Right atrium auricular region (tissue), 2 donors: ENCODE measurements around the gene CHRND. TPM values are rescaled to one million over a fixed set of nuclear protein-coding genes. Genes with fewer than 3 reads are reported as not detected.
"Not testable (repeated sequence)": the region's sequence is repeated elsewhere in the genome, so short reads cannot be mapped to it uniquely, and the experiment has no call there.

Experiments
- DNase-seq: peaks from one replicate; pipeline ENCODE4 v3.0.0-alpha.2; 2019; ENCODE audit warnings: low spot score
- H3K27ac ChIP-seq, 2 donors: fragments of 200-600 bp; sonication (generic); 1 replicate in 1 of 2; 2 replicates in 1 of 2; pipeline ENCODE4 v1.5.1; 2016 to 2019
- H3K27me3 ChIP-seq, 2 donors: fragments of 200-600 bp; sonication (generic); one replicate each; pipeline versions ENCODE4 v1.5.1 to v1.6.0; 2017 to 2019
- H3K36me3 ChIP-seq: fragments of 200-600 bp; sonication (generic); one replicate; pipeline ENCODE4 v1.5.1; 2016
- H3K4me1 ChIP-seq, 2 donors: fragments of 200-600 bp; sonication (generic); one replicate each; pipeline versions ENCODE4 v1.5.1 to v1.6.0; 2017 to 2019
- H3K4me3 ChIP-seq, 2 donors: fragments of 200-600 bp; sonication (generic); 1 replicate in 1 of 2; 2 replicates in 1 of 2; pipeline ENCODE4 v1.5.1; 2017 to 2019; ENCODE audit warnings: mild to moderate bottlenecking in 1 of 2, moderate library complexity in 1 of 2
- H3K9me3 ChIP-seq, 2 donors: fragments of 200-600 bp; sonication (generic); one replicate each; pipeline ENCODE4 v1.5.1; 2019
- total RNA-seq, 2 donors: library from RNA; depleted of rRNA; stranded (reverse); fragments of >200 nt; gene quantifications; one replicate each; pipeline ENCODE4 v1.1.0, GENCODE V29; 2016
- TF ChIP-seq, protein P1 (sequence below), 2 donors: fragments of 200-600 bp; sonication (generic); IDR thresholded peaks; one replicate each; pipeline ENCODE4 v1.5.1; 2019; ENCODE audit warnings: antibody characterized with exemption in 2 of 2

The CHRND gene
- total RNA-seq, 2 donors from 2014 or later, result 0.19 TPM; not detected in 1

GRCh38 chr2:232556426-232556825 lies 30.5 kb downstream of the CHRND start:
- no peak overlapping the region for H3K4me3 ChIP-seq
- H3K36me3 ChIP-seq, result peaks cover 40% of the 10 kb centered on the region
- H3K27ac ChIP-seq, result no peak overlapping the region
- TF ChIP-seq, protein P1, sequence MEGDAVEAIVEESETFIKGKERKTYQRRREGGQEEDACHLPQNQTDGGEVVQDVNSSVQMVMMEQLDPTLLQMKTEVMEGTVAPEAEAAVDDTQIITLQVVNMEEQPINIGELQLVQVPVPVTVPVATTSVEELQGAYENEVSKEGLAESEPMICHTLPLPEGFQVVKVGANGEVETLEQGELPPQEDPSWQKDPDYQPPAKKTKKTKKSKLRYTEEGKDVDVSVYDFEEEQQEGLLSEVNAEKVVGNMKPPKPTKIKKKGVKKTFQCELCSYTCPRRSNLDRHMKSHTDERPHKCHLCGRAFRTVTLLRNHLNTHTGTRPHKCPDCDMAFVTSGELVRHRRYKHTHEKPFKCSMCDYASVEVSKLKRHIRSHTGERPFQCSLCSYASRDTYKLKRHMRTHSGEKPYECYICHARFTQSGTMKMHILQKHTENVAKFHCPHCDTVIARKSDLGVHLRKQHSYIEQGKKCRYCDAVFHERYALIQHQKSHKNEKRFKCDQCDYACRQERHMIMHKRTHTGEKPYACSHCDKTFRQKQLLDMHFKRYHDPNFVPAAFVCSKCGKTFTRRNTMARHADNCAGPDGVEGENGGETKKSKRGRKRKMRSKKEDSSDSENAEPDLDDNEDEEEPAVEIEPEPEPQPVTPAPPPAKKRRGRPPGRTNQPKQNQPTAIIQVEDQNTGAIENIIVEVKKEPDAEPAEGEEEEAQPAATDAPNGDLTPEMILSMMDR (IDR thresholded peaks at IDR 0.05), result no peak
- DNase-seq, result no peak
- H3K27me3 ChIP-seq, result no peaks in the 10 kb centered on the region
- H3K4me1 ChIP-seq, result peaks cover 0 to 15% of the 10 kb centered on the region in 2 donors
- H3K9me3 ChIP-seq, result no peaks in the 10 kb centered on the region

- TF ChIP-seq, protein P1 (IDR thresholded peaks at IDR 0.05), result no peak
- Histone ChIP-seq H3K27ac (no peak overlapping the region), H3K4me1 (peaks cover 0 to 7% of the 10 kb centered on the region in 2 donors), H3K4me3 (no peak overlapping the region), H3K9me3 (no peaks in the 10 kb centered on the region), H3K36me3 (peaks cover 76% of the 10 kb centered on the region), H3K27me3 (no peaks in the 10 kb centered on the region)
- no peak for DNase-seq
Observed at GRCh38 chr2:232562515-232563151, 36.7 kb downstream of the CHRND start.

DNA sequence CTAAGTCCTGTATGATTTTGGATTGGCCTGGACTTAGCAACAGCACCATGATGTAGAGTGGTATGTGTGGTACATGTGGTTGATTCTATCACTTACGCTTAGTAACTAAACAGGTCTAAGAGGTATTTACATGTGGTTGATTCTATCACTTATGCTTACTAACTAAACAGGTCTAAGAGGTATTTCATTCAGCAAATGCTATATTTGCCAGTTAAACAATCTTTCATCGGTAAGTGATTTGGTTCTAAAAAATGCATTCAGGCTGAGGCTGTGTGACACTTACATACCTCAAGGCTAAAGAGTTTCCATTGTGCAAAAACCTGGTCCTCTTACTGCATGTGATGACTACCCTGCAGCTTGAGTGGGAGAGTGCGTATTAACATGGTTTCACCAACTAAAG lies 37.6 kb downstream of the CHRND start:
- TF ChIP-seq, protein P1 (IDR thresholded peaks at IDR 0.05), result no peak
- H3K4me1 ChIP-seq, result peaks cover 0 to 14% of the 10 kb centered on the region in 2 donors
- no peaks in the 10 kb centered on the region for H3K27me3 ChIP-seq
- H3K9me3 ChIP-seq, result no peaks in the 10 kb centered on the region
- no peak for DNase-seq
- peaks cover 79% of the 10 kb centered on the region for H3K36me3 ChIP-seq
- H3K27ac ChIP-seq, result no peak overlapping the region
- no peak overlapping the region for H3K4me3 ChIP-seq

DNA sequence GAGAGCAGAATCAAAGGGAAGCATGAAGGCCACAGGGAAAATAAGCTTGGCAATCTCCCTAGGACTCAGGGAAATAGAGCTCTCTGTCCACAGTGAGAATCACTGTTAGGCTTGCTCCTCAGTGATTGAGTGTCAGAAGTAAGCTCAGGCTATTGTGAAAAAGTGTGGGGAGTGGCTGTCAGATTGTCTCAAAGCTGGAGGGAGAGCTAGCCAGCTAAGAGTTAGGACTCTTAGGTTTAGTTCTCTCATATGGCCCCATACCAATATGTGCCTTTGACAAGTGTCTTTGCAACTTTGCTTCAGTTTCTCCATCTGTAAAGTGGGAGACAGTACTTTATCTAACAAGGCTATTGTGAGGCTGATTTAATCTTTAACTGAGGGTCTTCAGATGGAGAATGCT lies 41.8 kb downstream of the CHRND start:
- Histone ChIP-seq H3K9me3 (no peaks in the 10 kb centered on the region), H3K27ac (no peak overlapping the region), H3K4me1 (peaks cover 0 to 15% of the 10 kb centered on the region in 2 donors), H3K27me3 (no peaks in the 10 kb centered on the region), H3K4me3 (no peak overlapping the region), H3K36me3 (peaks cover 76% of the 10 kb centered on the region)
- TF ChIP-seq, protein P1 (IDR thresholded peaks at IDR 0.05), result no peak
- DNase-seq, result no peak

- H3K4me3 ChIP-seq, result no peak overlapping the region
- no peaks in the 10 kb centered on the region for H3K27me3 ChIP-seq
- no peak overlapping the region for H3K27ac ChIP-seq
- no peak for DNase-seq
- TF ChIP-seq, protein P1 (IDR thresholded peaks at IDR 0.05), result no peak
- H3K4me1 ChIP-seq, result peaks cover 0 to 15% of the 10 kb centered on the region in 2 donors
- H3K36me3 ChIP-seq, result peaks cover 76% of the 10 kb centered on the region
- H3K9me3 ChIP-seq, result no peaks in the 10 kb centered on the region
Observed at GRCh38 chr2:232568161-232568560, 42.2 kb downstream of the CHRND start.

- peaks cover 87% of the 10 kb centered on the region for H3K36me3 ChIP-seq
- TF ChIP-seq, protein P1 (IDR thresholded peaks at IDR 0.05), result no peak
- DNase-seq, result no peak
- H3K4me1 ChIP-seq, result peaks cover 0 to 15% of the 10 kb centered on the region in 2 donors
- no peak overlapping the region for H3K4me3 ChIP-seq
- H3K27me3 ChIP-seq, result no peaks in the 10 kb centered on the region
- H3K9me3 ChIP-seq, result no peaks in the 10 kb centered on the region
- H3K27ac ChIP-seq, result no peak overlapping the region
Observed at GRCh38 chr2:232569541-232569940, 43.6 kb downstream of the CHRND start.

- Histone ChIP-seq H3K4me1 (peaks cover 0 to 15% of the 10 kb centered on the region in 2 donors), H3K36me3 (peaks cover 79% of the 10 kb centered on the region)
- not testable (repeated sequence) for H3K4me3 ChIP-seq, DNase-seq, H3K9me3 ChIP-seq, H3K27ac ChIP-seq, H3K27me3 ChIP-seq
Observed at GRCh38 chr2:232570481-232570880, 44.5 kb downstream of the CHRND start.
